ENCODE results near the gene FLT1.

DNA sequence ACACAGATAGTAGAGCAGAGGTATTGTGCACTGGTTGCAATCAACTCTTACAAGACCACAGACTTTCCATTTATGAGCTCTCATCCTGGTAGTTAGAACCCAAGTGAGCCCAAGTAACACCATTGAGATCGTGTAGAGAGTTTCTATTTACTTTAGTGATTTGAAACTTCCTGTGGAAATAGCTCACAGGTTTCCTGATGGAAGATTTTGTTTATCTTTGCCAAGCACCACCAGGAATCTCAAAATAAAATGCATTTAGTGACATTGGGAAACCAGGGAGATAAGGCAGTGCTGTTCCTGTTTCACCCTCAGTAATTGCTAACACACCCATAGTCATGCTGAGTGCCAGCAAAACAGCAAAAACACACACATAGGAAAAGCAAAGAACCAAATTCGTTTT lies 102.5 kb downstream of the FLT1 start:
- TF ChIP-seq, protein P1, sequence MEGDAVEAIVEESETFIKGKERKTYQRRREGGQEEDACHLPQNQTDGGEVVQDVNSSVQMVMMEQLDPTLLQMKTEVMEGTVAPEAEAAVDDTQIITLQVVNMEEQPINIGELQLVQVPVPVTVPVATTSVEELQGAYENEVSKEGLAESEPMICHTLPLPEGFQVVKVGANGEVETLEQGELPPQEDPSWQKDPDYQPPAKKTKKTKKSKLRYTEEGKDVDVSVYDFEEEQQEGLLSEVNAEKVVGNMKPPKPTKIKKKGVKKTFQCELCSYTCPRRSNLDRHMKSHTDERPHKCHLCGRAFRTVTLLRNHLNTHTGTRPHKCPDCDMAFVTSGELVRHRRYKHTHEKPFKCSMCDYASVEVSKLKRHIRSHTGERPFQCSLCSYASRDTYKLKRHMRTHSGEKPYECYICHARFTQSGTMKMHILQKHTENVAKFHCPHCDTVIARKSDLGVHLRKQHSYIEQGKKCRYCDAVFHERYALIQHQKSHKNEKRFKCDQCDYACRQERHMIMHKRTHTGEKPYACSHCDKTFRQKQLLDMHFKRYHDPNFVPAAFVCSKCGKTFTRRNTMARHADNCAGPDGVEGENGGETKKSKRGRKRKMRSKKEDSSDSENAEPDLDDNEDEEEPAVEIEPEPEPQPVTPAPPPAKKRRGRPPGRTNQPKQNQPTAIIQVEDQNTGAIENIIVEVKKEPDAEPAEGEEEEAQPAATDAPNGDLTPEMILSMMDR (IDR thresholded peaks at IDR 0.05): no peak
- TF ChIP-seq ZFX (IDR thresholded peaks at IDR 0.05; ENCODE audit: borderline replicate concordance): no peak

Data from 22Rv1 (cell line).